H1 (cell line): ENCODE results near the gene BLVRA.

Experiments used
- BRCA1 ChIP-seq: IDR thresholded peaks from 2 replicates; pipeline ENCODE4 v1.6.1; 2012; ENCODE audit warnings: low read depth, low read length, improper control_type of control experiment
- CEBPB ChIP-seq: IDR thresholded peaks from 2 replicates; pipeline ENCODE4 v1.6.1; 2012; ENCODE audit warnings: low read depth, low read length
- CTCF ChIP-seq, 3 experiments: IDR thresholded peaks; 1 replicate in 2 of 3; 2 replicates in 1 of 3; pipeline versions ENCODE4 v1.5.1 to v1.6.1; 2011; ENCODE audit warnings: low read length in 3 of 3, mild to moderate bottlenecking in 3 of 3, inconsistent platforms in 2 of 3, low read depth in 1 of 3, moderate library complexity in 1 of 3; ENCODE audit not compliant: insufficient read depth in 1 of 3; ENCODE audit errors: control extremely low read depth in 1 of 3
- EP300 ChIP-seq, 2 experiments: IDR thresholded peaks; 1 replicate in 1 of 2; 2 replicates in 1 of 2; pipeline ENCODE4 v1.6.1; 2011 to 2012; ENCODE audit warnings: low read depth in 2 of 2, low read length in 2 of 2, mild to moderate bottlenecking in 2 of 2, borderline replicate concordance in 1 of 2, inconsistent platforms in 1 of 2, moderate library complexity in 1 of 2
- JUN ChIP-seq: IDR thresholded peaks from 2 replicates; pipeline ENCODE4 v1.6.1; 2011; ENCODE audit warnings: low read depth, mild to moderate bottlenecking, improper control_type of control experiment, low read length
- KDM1A ChIP-seq: fragments of 200-600, 300-600 bp; sonication (generic); IDR thresholded peaks from 2 replicates; pipeline ENCODE4 v1.7.1; 2016; ENCODE audit warnings: mild to moderate bottlenecking, low read length, borderline replicate concordance
- MAX ChIP-seq: IDR thresholded peaks from 2 replicates; pipeline ENCODE4 v1.6.1; 2012; ENCODE audit warnings: inconsistent platforms
- PHF8 ChIP-seq: fragments of 200-600 bp; sonication (generic); conservative IDR thresholded peaks from 2 replicates; pipeline ENCODE4 v1.7.1; 2012; ENCODE audit warnings: low read depth, mild to moderate bottlenecking, inconsistent platforms, low read length, moderate library complexity
- POLR2A ChIP-seq, 2 experiments: IDR thresholded peaks; 1 replicate in 1 of 2; 2 replicates in 1 of 2; pipeline ENCODE4 v1.6.1; 2011; ENCODE audit warnings: low read depth in 2 of 2, low read length in 2 of 2, mild to moderate bottlenecking in 2 of 2; ENCODE audit errors: control extremely low read depth in 1 of 2
- POLR2AphosphoS5 ChIP-seq: IDR thresholded peaks from 2 replicates; pipeline ENCODE4 v1.6.1; 2011; ENCODE audit warnings: low read depth, low read length
- RBBP5 ChIP-seq: IDR thresholded peaks from 2 replicates; pipeline ENCODE4 v1.7.1; 2012; ENCODE audit warnings: low read depth, mild to moderate bottlenecking, inconsistent platforms, low read length, moderate library complexity, borderline replicate concordance
- SIX5 ChIP-seq: IDR thresholded peaks from 2 replicates; pipeline ENCODE4 v1.6.1; 2011; ENCODE audit warnings: mild to moderate bottlenecking, low read depth, low read length

DNA sequence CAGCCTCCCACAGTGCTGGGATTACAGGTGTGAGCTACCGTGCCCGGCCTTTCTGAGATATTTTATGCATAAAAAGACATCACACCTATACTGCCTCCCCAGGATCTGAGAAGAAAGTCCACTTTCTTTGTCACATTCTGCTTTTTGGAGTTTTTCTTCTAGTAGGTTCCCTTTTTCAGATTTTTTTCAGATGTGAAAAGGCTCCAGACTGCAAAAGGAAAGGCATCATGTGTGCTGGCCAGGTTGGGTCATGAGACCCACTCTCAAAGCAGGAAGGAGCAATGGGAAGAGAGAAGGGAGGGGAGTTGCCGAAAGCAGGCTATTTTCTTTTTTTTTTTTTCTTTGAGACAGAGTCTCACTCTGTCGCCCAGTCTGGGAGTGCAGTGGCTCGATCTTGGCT, 10.8 kb downstream of the BLVRA start:
- TF ChIP-seq RBBP5, result no peak
- TF ChIP-seq CTCF (IDR thresholded peaks at IDR 0.05; ENCODE audit: control extremely low read depth in 1 of 3, insufficient read depth in 1 of 3, low read depth in 1 of 3, low read length in 3 of 3), result no peak
- no peak for TF ChIP-seq BRCA1
- no peak for TF ChIP-seq POLR2A (IDR thresholded peaks at IDR 0.05; ENCODE audit: control extremely low read depth in 1 of 2, low read depth in 2 of 2, low read length in 2 of 2)
- no peak for TF ChIP-seq PHF8
- TF ChIP-seq POLR2AphosphoS5, result no peak
- TF ChIP-seq MAX, result no peak
- TF ChIP-seq SIX5, result no peak
- TF ChIP-seq CEBPB, result no peak
- no peak for TF ChIP-seq EP300 (IDR thresholded peaks at IDR 0.05; ENCODE audit: borderline replicate concordance in 1 of 2, low read depth in 2 of 2, low read length in 2 of 2)
- TF ChIP-seq JUN, result no peak
- TF ChIP-seq KDM1A, result no peak
